Endothelial cell (in vitro differentiated cells): Measurements from ENCODE around the gene HS3ST5. TPM values are rescaled to one million over a fixed set of nuclear protein-coding genes. Genes with fewer than 3 reads are reported as not detected.

Experiments used
- DNase-seq: peaks from one replicate; pipeline ENCODE4 v3.0.0; 2021; ENCODE audit warnings: low spot score
- H3K27ac Mint-ChIP-seq: one replicate; pipeline ENCODE4 v1.8.0; 2021; ENCODE audit warnings: mixed read lengths, inconsistent platforms; ENCODE audit not compliant: unreplicated experiment
- H3K27me3 Mint-ChIP-seq: one replicate; pipeline ENCODE4 v1.8.0; 2021; ENCODE audit warnings: mild to moderate bottlenecking, moderate library complexity, mixed read lengths, inconsistent platforms; ENCODE audit not compliant: unreplicated experiment
- H3K36me3 Mint-ChIP-seq: one replicate; pipeline ENCODE4 v1.8.0; 2021; ENCODE audit warnings: mild to moderate bottlenecking, low read depth, mixed read lengths, inconsistent platforms; ENCODE audit not compliant: unreplicated experiment
- H3K4me1 Mint-ChIP-seq: one replicate; pipeline ENCODE4 v1.8.0; 2021; ENCODE audit warnings: mild to moderate bottlenecking, mixed read lengths, inconsistent platforms; ENCODE audit not compliant: unreplicated experiment
- H3K4me3 Mint-ChIP-seq: one replicate; pipeline ENCODE4 v1.8.0; 2021; ENCODE audit warnings: mild to moderate bottlenecking, mixed read lengths, inconsistent platforms; ENCODE audit not compliant: unreplicated experiment
- H3K9me3 Mint-ChIP-seq: one replicate; pipeline ENCODE4 v1.8.0; 2021; ENCODE audit warnings: mixed read lengths, inconsistent platforms; ENCODE audit not compliant: unreplicated experiment
- total RNA-seq: library from RNA; stranded (reverse); fragmentation: NEBNext Ultra II Directional; extraction: Animal tissue kit (Norgen Biotek cat#: 25700); gene quantifications from one replicate; pipeline ENCODE4 v1.2.1, GENCODE V29; 2021; ENCODE audit not compliant: unreplicated experiment
- TF ChIP-seq, protein P1 (sequence below): fragments of 200-600 bp; sonication (generic); IDR thresholded peaks from one replicate; pipeline ENCODE4 v1.5.0; 2021; ENCODE audit warnings: antibody characterized with exemption; ENCODE audit not compliant: unreplicated experiment

Gene HS3ST5
- total RNA-seq, 1 donor from 2014 or later: 0.51 TPM

DNA sequence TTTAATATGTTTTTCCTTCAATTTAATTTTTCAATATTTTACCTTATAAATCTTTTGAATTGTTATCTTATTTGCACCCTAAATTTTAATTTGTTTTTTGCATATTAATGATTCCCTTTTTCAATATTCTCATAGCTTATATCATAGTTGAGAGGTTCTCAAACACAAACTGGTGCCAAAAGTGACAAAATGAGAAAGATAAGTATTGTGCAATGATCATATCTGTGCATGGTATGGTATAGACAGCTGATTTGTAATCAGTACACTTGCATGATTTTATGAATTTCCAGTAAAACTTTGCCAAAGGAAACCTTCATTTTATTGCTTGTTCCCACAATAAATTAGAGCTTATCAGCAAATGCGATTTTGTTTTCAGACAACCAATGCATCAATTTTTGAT is 210.9 kb downstream of the HS3ST5 start:
- TF ChIP-seq, protein P1, sequence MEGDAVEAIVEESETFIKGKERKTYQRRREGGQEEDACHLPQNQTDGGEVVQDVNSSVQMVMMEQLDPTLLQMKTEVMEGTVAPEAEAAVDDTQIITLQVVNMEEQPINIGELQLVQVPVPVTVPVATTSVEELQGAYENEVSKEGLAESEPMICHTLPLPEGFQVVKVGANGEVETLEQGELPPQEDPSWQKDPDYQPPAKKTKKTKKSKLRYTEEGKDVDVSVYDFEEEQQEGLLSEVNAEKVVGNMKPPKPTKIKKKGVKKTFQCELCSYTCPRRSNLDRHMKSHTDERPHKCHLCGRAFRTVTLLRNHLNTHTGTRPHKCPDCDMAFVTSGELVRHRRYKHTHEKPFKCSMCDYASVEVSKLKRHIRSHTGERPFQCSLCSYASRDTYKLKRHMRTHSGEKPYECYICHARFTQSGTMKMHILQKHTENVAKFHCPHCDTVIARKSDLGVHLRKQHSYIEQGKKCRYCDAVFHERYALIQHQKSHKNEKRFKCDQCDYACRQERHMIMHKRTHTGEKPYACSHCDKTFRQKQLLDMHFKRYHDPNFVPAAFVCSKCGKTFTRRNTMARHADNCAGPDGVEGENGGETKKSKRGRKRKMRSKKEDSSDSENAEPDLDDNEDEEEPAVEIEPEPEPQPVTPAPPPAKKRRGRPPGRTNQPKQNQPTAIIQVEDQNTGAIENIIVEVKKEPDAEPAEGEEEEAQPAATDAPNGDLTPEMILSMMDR: no peak
- H3K4me3 Mint-ChIP-seq: no peak overlapping the region

DNA sequence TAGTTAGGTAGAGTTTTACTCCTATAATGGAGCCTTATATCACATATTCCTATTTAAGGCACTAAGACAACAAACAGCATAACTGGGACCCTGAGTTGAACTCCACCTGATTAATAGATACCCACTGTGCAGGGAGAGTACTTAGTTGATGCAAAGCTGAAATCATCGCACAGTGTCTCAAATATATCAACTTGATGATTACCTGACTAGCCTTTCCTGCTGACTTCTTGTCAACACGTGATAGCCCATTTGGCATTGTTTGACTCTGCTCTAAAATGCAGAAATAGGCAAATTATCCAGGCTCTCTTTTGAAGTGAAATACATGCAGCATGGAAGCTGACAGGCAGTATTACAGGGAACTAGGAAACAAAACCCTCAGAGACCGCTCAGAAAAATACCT is 217.2 kb downstream of the HS3ST5 start:
- no peak for DNase-seq
- H3K36me3 Mint-ChIP-seq: no peaks in the 10 kb centered on the region
- no peak overlapping the region for H3K27ac Mint-ChIP-seq
- no peak overlapping the region for H3K4me3 Mint-ChIP-seq
- H3K27me3 Mint-ChIP-seq: no peaks in the 10 kb centered on the region
- no peaks in the 10 kb centered on the region for H3K4me1 Mint-ChIP-seq
- H3K9me3 Mint-ChIP-seq: no peaks in the 10 kb centered on the region
- TF ChIP-seq, protein P1: no peak

More for the DNA sequence above, 210.9 kb downstream of the HS3ST5 start:
- peaks cover 4% of the 10 kb centered on the region for H3K27me3 Mint-ChIP-seq
- H3K4me1 Mint-ChIP-seq: no peaks in the 10 kb centered on the region
- no peaks in the 10 kb centered on the region for H3K9me3 Mint-ChIP-seq
- H3K36me3 Mint-ChIP-seq: peaks cover 6% of the 10 kb centered on the region
- no peak overlapping the region for H3K27ac Mint-ChIP-seq
- DNase-seq: no peak

DNA sequence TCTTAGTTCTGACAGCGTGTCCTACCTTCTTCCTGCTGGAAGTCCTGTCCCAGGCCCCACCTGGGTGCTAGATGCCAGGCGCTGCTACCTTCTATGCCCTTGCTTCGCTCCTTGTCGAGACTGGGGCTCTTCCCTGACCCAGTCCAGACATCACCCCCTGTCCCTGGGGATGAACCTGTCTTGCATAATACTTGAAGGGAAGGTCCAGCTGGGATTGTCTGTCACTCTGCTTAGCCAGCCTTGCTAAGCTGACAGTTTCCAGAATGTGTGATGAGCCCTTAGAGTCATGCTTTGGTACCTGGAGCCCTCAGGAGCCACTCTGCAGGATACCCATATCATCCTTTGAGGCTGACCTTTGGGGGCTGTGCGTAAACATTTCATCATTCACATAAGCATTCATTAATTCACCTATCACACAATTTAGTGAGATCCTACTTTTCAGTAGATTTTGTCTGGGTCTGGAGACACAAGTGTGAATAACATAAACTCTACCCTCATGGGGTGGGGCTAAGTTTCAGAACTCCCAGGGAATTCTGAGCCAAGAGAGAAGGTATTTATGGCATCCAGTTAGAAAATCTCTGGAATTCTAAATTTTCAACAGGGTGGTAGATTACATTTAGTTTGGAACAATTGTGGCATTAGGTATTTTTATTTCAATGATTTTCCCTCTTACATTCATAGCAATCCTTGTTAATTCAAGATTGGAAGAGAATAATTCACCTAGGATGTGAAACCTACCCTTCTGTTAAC is 220.7 kb downstream of the HS3ST5 start:
- H3K4me3 Mint-ChIP-seq: no peak overlapping the region
- no peak for DNase-seq
- no peaks in the 10 kb centered on the region for H3K4me1 Mint-ChIP-seq
- no peaks in the 10 kb centered on the region for H3K27me3 Mint-ChIP-seq
- H3K9me3 Mint-ChIP-seq: no peaks in the 10 kb centered on the region
- TF ChIP-seq, protein P1: no peak
- H3K27ac Mint-ChIP-seq: no peak overlapping the region
- no peaks in the 10 kb centered on the region for H3K36me3 Mint-ChIP-seq

DNA sequence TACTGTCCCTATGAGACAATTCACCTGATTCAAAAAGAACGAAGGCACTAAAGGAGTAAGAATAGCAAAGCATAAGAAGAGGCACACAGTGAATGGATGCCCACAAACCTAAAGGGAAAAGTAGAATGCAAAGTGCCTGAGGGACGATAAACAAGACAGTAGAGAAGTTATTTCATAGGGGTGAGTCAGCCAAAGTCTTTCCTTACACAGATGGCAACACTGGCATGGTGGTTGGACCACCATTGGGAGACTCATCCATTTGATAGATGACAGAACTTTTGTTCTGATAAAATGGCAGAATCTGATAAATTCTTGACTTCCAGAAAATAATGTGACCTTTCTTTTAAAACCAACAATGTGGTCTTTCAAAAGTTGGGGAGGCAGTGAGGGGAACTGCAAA is 223.8 kb downstream of the HS3ST5 start:
- Mint-ChIP-seq H3K4me1 (no peaks in the 10 kb centered on the region), H3K27ac (no peak overlapping the region), H3K36me3 (no peaks in the 10 kb centered on the region), H3K4me3 (no peak overlapping the region), H3K27me3 (no peaks in the 10 kb centered on the region), H3K9me3 (no peaks in the 10 kb centered on the region)
- DNase-seq: no peak
- TF ChIP-seq, protein P1: no peak

DNA sequence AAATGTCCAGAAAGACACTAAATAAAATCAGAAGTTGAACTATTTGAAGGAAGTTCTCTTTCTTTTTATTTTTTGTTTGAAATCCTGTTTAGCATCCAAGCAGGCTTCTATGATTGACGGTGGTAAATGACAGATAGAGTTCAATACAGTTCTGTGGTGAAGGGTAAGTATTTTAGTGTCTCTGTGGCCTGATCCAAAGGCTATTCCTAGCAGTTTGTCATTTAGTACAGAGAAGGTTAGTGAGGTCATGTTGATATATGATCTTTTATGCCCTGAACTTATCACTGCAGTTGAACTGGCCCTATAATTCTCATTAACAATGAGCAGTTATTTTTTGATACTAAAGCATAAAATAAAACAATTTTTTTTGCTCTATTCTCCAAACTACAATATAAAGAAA is 227.2 kb downstream of the HS3ST5 start:
- no peaks in the 10 kb centered on the region for H3K27me3 Mint-ChIP-seq
- no peaks in the 10 kb centered on the region for H3K36me3 Mint-ChIP-seq
- no peaks in the 10 kb centered on the region for H3K9me3 Mint-ChIP-seq
- no peaks in the 10 kb centered on the region for H3K4me1 Mint-ChIP-seq
- no peak overlapping the region for H3K27ac Mint-ChIP-seq
- DNase-seq: no peak
- H3K4me3 Mint-ChIP-seq: no peak overlapping the region
- TF ChIP-seq, protein P1: no peak
